ENCODE measurements around the gene STARD13. TPM values are rescaled to one million over a fixed set of nuclear protein-coding genes. Genes with fewer than 3 reads are reported as not detected.

STARD13 gene
- total and polyA plus RNA-seq, 9 donors, result 7.2 to 31.5 (median 14.0) TPM

DNA sequence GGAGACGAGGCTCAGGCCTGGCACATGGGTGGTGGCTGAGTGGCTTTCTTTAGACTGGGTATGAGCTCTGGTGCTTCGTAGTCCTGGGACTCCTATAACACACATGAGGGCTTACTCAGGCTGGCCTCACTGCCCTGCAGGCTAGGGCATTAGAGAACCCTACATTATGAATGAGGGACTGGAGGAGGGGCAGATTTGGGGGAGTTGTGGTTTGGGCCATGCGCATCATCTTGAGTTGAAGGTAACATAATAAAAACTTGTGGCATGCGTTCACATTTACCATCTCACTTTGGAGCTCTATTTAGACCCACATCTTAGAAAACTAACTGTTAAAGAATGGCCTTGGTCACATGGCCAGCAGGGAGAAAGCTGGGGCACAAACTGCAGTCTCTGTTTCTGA is 54.2 kb downstream of the STARD13 start:
- intact Hi-C loops (cut with DNase I), result no loop called here
- H3K4me1 ChIP-seq (ENCODE audit: insufficient read depth), result peaks cover 10% of the 10 kb centered on the region
- H3K27ac ChIP-seq, result no peak overlapping the region
- H3K9me3 ChIP-seq, result no peaks in the 10 kb centered on the region
- H3K4me3 ChIP-seq, result no peak overlapping the region
- no peaks in the 10 kb centered on the region for H3K27me3 ChIP-seq
- no peak for TF ChIP-seq EP300 (IDR thresholded peaks at IDR 0.05)
- WGBS, 3 donors, result 93 to 99% (median 94%) methylated on average over 4 of the region's 4 CpGs
- no peak for DNase-seq
- no peaks in the 10 kb centered on the region for H3K36me3 ChIP-seq

DNA sequence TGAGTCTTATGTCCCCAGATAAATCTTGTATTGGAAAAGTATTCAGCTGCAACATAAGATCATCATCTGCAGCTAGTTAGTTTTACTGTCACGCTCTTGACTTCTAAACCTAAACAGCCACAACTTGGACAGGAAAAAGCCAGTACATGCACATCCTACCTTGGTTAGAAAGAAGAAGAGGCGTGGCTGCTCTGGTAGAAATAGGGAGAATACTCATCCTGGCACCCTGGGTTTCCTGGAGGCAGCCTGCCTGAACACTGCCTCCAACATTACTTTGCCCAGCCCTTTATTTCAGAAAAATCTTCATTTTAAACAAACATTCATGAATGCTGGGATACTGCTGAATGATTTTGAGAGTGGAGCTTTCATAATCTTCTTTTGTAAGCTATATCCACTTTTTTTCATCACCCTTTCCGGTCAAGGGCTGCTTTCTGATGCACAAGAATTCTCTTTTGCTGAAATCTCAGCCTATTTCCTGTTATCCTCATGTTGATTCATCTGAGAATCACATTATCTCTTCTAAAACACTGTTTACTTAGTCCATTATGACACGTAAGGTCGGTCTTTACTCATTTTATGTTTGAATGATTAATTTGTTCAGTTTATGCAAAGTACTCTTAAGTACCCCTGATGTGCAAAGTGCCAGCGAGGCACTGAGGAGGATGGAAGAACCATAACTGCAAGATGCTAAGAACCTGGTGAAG is 55.2 kb downstream of the STARD13 start:
- TF ChIP-seq EP300 (IDR thresholded peaks at IDR 0.05) (no peak), POLR2A (IDR thresholded peaks at IDR 0.05) (no peak)
- TF ChIP-seq, protein P1, sequence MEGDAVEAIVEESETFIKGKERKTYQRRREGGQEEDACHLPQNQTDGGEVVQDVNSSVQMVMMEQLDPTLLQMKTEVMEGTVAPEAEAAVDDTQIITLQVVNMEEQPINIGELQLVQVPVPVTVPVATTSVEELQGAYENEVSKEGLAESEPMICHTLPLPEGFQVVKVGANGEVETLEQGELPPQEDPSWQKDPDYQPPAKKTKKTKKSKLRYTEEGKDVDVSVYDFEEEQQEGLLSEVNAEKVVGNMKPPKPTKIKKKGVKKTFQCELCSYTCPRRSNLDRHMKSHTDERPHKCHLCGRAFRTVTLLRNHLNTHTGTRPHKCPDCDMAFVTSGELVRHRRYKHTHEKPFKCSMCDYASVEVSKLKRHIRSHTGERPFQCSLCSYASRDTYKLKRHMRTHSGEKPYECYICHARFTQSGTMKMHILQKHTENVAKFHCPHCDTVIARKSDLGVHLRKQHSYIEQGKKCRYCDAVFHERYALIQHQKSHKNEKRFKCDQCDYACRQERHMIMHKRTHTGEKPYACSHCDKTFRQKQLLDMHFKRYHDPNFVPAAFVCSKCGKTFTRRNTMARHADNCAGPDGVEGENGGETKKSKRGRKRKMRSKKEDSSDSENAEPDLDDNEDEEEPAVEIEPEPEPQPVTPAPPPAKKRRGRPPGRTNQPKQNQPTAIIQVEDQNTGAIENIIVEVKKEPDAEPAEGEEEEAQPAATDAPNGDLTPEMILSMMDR (IDR thresholded peaks at IDR 0.05), result no peak
- Histone ChIP-seq H3K27ac (no peak overlapping the region), H3K27me3 (no peaks in the 10 kb centered on the region), H3K9me3 (no peaks in the 10 kb centered on the region), H3K4me1 (ENCODE audit: insufficient read depth) (peaks cover 10% of the 10 kb centered on the region), H3K4me3 (no peak overlapping the region), H3K36me3 (no peaks in the 10 kb centered on the region)
- 68 to 74% (median 69%) methylated on average over 6 of the region's 6 CpGs for WGBS, 3 donors
- DNase-seq, result no peak
- intact Hi-C loops (cut with DNase I), result no loop called here

DNA sequence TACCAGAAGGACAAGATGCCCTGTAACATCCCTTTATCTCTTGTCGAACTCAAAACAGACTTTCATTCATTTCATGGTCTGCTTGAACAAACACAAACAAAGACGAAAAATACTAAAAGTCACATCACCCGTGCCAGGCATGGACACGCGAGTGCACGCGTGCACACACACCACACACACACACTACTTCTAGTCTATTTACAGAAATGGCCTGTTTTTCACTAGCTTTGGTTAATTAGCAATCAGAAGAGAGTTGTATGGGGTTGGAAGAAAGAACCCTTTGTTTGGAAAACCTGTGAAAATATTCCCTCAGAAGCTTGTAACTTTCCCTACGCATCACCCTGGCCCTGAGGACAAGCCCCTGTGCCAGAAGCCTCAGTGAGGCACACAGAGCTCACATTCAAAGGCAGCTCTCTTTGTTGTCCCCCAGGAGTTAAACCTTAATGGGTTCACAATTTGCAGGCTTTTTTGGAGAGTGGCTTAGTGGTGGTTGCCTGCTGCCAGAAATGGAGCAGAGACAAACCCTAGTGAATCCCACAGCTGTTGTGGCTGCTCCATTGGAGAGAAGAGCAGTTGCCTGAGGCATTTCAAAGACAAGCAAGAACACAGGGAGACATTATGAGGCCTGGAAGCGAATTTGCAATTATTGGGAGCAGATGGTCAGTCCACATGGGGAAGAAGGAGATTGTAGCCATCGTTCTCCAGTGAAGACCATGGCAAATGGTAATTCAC is 55.9 kb downstream of the STARD13 start:
- intact Hi-C loops (cut with DNase I), result loop anchor here in 2 of 4 donors (5.0 to 10.0 kb wide), 2 partner anchors 313 to 495 kb away; no protein-coding TSS in a partner anchor
- WGBS, 3 donors, result 57 to 77% (median 67%) methylated on average over 10 of the region's 10 CpGs
- Histone ChIP-seq H3K36me3 (no peaks in the 10 kb centered on the region), H3K27ac (peak overlapping the region in 1 of 2 donors; percentile 43), H3K4me3 (no peak overlapping the region), H3K27me3 (no peaks in the 10 kb centered on the region), H3K4me1 (ENCODE audit: insufficient read depth) (peaks cover 7% of the 10 kb centered on the region), H3K9me3 (no peaks in the 10 kb centered on the region)
- no peak for TF ChIP-seq POLR2A (IDR thresholded peaks at IDR 0.05)
- TF ChIP-seq, protein P1 (IDR thresholded peaks at IDR 0.05), result no peak
- TF ChIP-seq EP300 (IDR thresholded peaks at IDR 0.05), result no peak
- DNase-seq, result no peak

DNA sequence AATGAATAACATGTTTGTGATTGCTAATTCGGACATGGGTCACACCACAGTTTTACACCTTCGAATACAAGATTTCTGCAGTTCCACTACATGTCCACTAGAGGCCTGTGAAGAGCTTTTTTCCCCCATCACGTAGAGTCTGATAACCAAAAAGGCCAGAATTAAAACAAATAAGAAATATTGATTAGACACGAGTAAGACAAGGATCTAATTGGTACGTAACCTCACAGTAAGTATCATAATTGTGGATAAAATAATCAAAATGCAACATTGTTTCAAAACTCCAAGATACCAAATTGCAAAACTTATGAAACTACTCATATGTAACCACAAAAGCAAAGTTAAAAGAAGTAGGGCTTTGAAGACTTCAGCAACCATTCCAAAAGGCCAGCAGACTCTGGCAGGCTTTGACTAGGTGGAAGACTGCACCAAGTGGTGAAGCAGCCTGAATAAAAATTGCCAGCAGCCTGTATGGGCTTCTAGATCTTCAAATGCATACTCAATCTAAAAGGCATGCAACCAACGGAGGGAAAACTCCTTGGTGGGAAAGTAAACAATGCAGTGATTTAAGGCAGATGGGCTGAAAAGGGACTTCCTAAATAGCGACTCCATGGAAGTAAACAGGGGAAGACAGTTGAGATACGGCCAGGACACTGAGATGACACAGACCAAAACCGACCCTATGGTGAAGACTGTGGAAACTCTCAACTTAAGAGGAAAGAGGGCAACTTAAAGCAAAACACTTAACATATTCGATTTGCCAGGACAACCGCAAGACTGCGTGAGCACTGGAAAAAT is 56.7 kb downstream of the STARD13 start:
- Histone ChIP-seq H3K27ac (peak overlapping the region in 1 of 2 donors; percentile 43), H3K9me3 (no peaks in the 10 kb centered on the region), H3K4me1 (ENCODE audit: insufficient read depth) (peaks cover 7% of the 10 kb centered on the region), H3K27me3 (no peaks in the 10 kb centered on the region), H3K36me3 (no peaks in the 10 kb centered on the region), H3K4me3 (no peak overlapping the region)
- DNase-seq, result peak in 1 of 5 donors; percentile 20
- intact Hi-C loops (cut with DNase I), result loop anchor here in 2 of 4 donors (5.0 to 10.0 kb wide), 2 partner anchors 313 to 496 kb away; no protein-coding TSS in a partner anchor
- TF ChIP-seq EP300 (IDR thresholded peaks at IDR 0.05), result no peak
- TF ChIP-seq, protein P1 (IDR thresholded peaks at IDR 0.05), result peak; percentile 83 to 94 (median 86)
- WGBS, 3 donors, result 22 to 36% (median 26%) methylated on average over 12 of the region's 12 CpGs
